ENCODE results near the gene ABI3BP.

ABI3BP gene

GRCh38 chr3:100868096-100868495, 125.1 kb downstream of the ABI3BP start:
- H3K4me3 ChIP-seq (ENCODE audit: low read depth, low read length) = no peak overlapping the region
- in situ Hi-C loops (cut with HindIII; ENCODE audit: low sequenced_read_pairs) = no loop called here
- no peak for TF ChIP-seq CTCF (IDR thresholded peaks at IDR 0.05; ENCODE audit: low read depth, low read length, missing control alignments)
- no peak for DNase-seq (ENCODE audit: low read depth)

GRCh38 chr3:100865442-100865841, 127.8 kb downstream of the ABI3BP start:
- no peak for TF ChIP-seq CTCF (IDR thresholded peaks at IDR 0.05; ENCODE audit: low read depth, low read length, missing control alignments)
- peak; percentile 76 for DNase-seq (ENCODE audit: low read depth)
- in situ Hi-C loops (cut with HindIII; ENCODE audit: low sequenced_read_pairs) = no loop called here
- no peak overlapping the region for H3K4me3 ChIP-seq (ENCODE audit: low read depth, low read length)

GRCh38 chr3:100864471-100865250, 128.6 kb downstream of the ABI3BP start:
- H3K4me3 ChIP-seq (ENCODE audit: low read depth, low read length) = no peak overlapping the region
- in situ Hi-C loops (cut with HindIII; ENCODE audit: low sequenced_read_pairs) = no loop called here
- no peak for TF ChIP-seq CTCF (IDR thresholded peaks at IDR 0.05; ENCODE audit: low read depth, low read length, missing control alignments)
- DNase-seq (ENCODE audit: low read depth) = no peak

- no peak overlapping the region for H3K4me3 ChIP-seq (ENCODE audit: low read depth, low read length)
- TF ChIP-seq CTCF (IDR thresholded peaks at IDR 0.05; ENCODE audit: low read depth, low read length, missing control alignments) = no peak
- in situ Hi-C loops (cut with HindIII; ENCODE audit: low sequenced_read_pairs) = no loop called here
- no peak for DNase-seq (ENCODE audit: low read depth)
Observed at GRCh38 chr3:100857863-100858262, 135.4 kb downstream of the ABI3BP start.

GRCh38 chr3:100856821-100857220, 136.4 kb downstream of the ABI3BP start:
- no peak for TF ChIP-seq CTCF (IDR thresholded peaks at IDR 0.05; ENCODE audit: low read depth, low read length, missing control alignments)
- no peak overlapping the region for H3K4me3 ChIP-seq (ENCODE audit: low read depth, low read length)
- in situ Hi-C loops (cut with HindIII; ENCODE audit: low sequenced_read_pairs) = no loop called here

GRCh38 chr3:100852840-100853239, 140.4 kb downstream of the ABI3BP start:
- no peak overlapping the region for H3K4me3 ChIP-seq (ENCODE audit: low read depth, low read length)
- TF ChIP-seq CTCF (IDR thresholded peaks at IDR 0.05; ENCODE audit: low read depth, low read length, missing control alignments) = no peak
- in situ Hi-C loops (cut with HindIII; ENCODE audit: low sequenced_read_pairs) = no loop called here
- DNase-seq (ENCODE audit: low read depth) = no peak

More at GRCh38 chr3:100856821-100857220, 136.4 kb downstream of the ABI3BP start:
- no peak for DNase-seq (ENCODE audit: low read depth)

All from astrocyte of the cerebellum (primary cell).